C4-2B (cell line): ENCODE results near the gene GLCE.

Source experiments
- H3K27ac ChIP-seq: fragments of 450-650 bp; 2 replicates; pipeline ENCODE4 v1.5.1; 2017
- ZFX ChIP-seq: fragments of 450-650 bp; IDR thresholded peaks from 2 replicates; pipeline ENCODE4 v1.6.1; 2017
- TF ChIP-seq, protein P1 (sequence below): fragments of 450-650 bp; conservative IDR thresholded peaks from 2 replicates; pipeline ENCODE4 v1.5.1; 2017; ENCODE audit warnings: mild to moderate bottlenecking

The GLCE gene

DNA sequence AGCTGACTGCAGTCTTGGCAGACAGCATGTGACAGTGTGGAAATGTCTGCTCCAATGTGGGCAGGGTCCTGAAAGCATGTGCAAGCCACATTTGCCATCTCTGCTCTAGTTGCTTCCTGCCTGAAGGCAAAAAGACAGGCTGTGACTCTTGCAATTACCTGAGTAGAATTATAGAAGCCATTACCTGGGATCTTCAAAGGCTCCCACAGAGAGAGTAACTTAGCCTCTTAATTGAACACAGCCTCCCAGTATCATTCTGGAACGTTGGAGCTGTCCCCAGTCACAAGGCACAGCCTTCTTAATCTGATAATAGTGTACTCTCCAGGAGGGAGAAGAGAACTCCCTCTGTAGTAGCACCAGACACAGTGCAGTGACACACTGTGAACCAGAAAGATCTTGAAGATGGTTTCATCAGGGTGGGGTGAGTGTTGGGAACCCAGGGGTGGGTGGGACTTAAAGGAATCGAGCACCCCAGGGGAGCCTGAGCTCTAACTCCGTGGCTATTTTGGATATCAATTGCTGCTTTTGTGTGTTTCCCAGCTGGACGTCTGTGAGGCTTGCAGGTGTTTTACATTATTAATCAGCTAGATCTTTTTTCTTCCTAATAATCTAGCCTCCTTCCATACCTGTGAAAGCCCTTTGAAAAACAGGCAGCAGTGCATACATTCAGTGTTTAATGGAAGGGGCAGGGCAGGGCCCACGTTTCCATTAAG lies 40.6 kb upstream of the GLCE start:
- H3K27ac ChIP-seq: no peak overlapping the region
- no peak for TF ChIP-seq ZFX
- TF ChIP-seq, protein P1, sequence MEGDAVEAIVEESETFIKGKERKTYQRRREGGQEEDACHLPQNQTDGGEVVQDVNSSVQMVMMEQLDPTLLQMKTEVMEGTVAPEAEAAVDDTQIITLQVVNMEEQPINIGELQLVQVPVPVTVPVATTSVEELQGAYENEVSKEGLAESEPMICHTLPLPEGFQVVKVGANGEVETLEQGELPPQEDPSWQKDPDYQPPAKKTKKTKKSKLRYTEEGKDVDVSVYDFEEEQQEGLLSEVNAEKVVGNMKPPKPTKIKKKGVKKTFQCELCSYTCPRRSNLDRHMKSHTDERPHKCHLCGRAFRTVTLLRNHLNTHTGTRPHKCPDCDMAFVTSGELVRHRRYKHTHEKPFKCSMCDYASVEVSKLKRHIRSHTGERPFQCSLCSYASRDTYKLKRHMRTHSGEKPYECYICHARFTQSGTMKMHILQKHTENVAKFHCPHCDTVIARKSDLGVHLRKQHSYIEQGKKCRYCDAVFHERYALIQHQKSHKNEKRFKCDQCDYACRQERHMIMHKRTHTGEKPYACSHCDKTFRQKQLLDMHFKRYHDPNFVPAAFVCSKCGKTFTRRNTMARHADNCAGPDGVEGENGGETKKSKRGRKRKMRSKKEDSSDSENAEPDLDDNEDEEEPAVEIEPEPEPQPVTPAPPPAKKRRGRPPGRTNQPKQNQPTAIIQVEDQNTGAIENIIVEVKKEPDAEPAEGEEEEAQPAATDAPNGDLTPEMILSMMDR: no peak

GRCh38 chr15:69120732-69121131 lies 39.7 kb upstream of the GLCE start:
- TF ChIP-seq, protein P1: no peak
- no peak for TF ChIP-seq ZFX

GRCh38 chr15:69121198-69121828 lies 39.1 kb upstream of the GLCE start:
- TF ChIP-seq, protein P1: no peak
- no peak for TF ChIP-seq ZFX

More at GRCh38 chr15:69120732-69121131, 39.7 kb upstream of the GLCE start:
- H3K27ac ChIP-seq: no peak overlapping the region

DNA sequence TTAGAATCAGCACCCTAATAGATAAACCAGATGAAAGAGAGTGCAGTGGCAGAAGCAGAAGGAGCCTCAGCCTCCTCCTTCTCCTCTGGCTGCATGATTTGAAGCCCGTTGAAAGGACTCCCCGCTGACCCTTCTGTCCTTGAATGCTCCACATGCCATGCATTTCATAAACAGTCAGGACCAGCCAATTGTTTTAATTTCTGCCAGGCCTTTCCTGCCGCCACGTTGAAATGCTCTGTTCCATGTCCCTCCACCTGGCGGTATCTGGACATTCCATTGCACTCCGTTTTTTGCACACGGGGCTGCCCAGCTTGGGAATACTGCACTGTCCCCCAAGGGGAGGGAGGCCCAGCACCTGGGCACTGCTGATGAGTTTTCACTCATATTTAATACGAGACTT lies 35.2 kb upstream of the GLCE start:
- H3K27ac ChIP-seq: no peak overlapping the region
- TF ChIP-seq, protein P1: no peak
- no peak for TF ChIP-seq ZFX

More at GRCh38 chr15:69121198-69121828, 39.1 kb upstream of the GLCE start:
- no peak overlapping the region for H3K27ac ChIP-seq

DNA sequence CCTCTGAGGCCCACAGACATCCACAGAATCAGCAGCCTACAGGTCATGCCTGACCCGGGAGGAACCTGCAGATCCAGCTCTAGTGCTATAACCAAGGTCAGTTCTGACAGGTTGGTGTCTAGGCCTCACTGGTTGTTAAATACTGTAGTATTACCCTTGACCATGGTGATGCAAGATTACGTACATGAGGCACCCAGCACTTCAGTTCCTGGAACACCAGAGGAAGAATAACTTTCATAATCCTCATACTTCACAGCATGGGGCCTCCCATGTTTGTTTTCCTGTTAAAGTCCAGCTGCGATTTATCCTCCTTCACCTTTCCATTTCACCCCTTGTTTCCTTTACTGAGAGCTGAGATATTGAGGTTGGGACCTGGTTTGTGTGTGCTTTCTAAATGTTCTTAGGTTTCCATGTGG lies 34.4 kb upstream of the GLCE start:
- TF ChIP-seq, protein P1: no peak
- no peak for TF ChIP-seq ZFX
- no peak overlapping the region for H3K27ac ChIP-seq

DNA sequence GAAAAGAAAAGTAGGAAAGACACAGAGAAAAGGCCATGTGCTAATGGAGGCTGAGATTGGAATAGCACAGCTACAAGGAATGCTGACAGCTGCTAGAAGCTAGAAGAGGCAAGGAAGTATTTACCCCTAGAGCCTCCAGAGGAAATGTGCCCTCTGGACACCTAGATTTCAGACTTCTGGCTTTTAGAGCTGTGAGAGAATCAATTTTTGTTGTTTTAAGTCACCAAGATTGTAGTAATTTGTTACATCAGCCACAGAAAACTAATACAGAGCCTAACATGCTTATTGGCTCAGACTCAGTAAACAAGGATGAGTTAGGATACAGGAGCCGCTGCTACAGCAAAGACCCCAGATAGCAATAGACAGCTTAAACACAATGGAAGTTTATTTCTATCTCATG lies 33.1 kb upstream of the GLCE start:
- no peak overlapping the region for H3K27ac ChIP-seq
- TF ChIP-seq, protein P1: no peak
- TF ChIP-seq ZFX: no peak

GRCh38 chr15:69128667-69129311 lies 31.6 kb upstream of the GLCE start:
- TF ChIP-seq, protein P1: no peak
- TF ChIP-seq ZFX: no peak
- peak overlapping the region; percentile 72 for H3K27ac ChIP-seq
